Erythroblast (primary cell): ENCODE data around the gene KAZN.

Experiments used
- GATA1 ChIP-seq: IDR thresholded peaks from 2 replicates; pipeline ENCODE4 v1.6.1; 2011; ENCODE audit warnings: low read depth, mild to moderate bottlenecking, control low read depth, low read length, moderate library complexity
- POLR2A ChIP-seq: IDR thresholded peaks from 2 replicates; pipeline ENCODE4 v1.6.1; 2011; ENCODE audit warnings: mild to moderate bottlenecking, low read length

DNA sequence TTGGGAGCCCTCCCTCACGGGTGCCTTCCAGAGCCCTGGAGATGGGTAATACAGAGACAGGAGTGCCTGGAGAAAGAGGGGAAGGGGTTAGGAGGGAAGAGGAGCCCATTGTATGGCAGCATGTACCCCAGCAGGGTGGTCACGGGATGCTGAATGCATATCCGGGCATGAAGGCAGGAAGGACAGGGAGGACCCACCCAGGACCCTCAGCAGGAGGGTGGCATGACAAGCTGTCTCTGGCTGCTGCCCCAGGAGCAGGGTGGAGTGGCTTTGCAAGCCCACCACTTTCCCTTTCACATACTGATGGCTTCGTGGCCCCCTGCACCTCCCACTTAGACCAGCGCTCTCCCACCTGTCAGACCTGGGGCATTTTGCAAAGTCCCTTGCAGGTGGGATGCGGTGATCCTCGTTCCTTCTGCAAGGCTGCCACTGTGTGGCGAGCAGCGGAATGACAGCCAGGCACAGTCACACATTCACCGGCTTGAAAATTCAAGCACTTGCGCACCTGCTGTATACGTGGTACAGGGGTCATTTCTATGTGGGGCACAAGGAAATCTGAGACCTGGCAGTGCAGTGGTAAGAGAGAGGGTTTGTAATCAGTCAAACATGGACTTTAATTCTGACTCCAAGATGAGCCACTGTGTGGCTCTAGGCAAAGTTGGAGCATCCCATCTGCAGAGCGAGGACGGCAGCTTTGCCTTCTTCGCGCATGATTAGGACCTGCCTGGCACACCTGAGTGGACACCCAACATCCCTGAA lies 501.8 kb downstream of the KAZN start:
- no peak for TF ChIP-seq POLR2A
- no peak for TF ChIP-seq GATA1
